ENCODE data around the gene ARHGEF33. TPM values are rescaled to one million over a fixed set of nuclear protein-coding genes. Genes with fewer than 3 reads are reported as not detected.

ARHGEF33 gene
- total RNA-seq, 1 experiment from 2014 or later, result not detected

DNA sequence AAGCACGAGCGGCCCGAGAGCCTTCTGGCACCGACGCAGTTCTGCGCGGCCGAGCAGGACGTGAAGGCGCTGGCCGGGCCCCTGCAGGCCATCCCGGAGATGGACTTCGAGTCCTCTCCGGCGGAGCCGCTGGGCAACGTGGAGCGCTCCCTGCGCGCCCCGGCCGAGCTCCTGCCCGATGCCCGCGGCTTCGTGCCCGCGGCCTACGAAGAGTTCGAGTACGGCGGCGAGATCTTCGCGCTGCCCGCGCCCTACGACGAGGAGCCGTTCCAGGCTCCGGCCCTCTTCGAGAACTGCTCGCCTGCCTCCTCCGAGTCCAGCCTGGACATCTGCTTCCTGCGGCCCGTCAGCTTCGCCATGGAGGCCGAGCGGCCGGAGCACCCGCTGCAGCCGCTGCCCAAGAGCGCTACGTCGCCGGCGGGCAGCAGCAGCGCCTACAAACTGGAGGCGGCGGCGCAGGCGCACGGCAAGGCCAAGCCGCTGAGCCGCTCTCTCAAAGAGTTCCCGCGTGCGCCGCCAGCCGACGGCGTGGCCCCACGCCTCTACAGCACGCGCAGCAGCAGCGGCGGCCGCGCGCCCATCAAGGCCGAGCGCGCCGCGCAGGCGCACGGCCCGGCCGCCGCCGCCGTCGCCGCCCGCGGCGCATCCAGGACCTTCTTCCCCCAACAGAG is 70.4 kb downstream of the ARHGEF33 start:
- no peak for DNase-seq (ENCODE audit: low read depth)

- no peak for DNase-seq (ENCODE audit: low read depth)
These were observed 71.1 kb downstream of the ARHGEF33 start for GRCh38 chr2:38960609-38961320.

- no peak for DNase-seq (ENCODE audit: low read depth)
These were observed 76.3 kb downstream of the ARHGEF33 start for GRCh38 chr2:38966006-38966405.

GRCh38 chr2:38966678-38967077 is 77.0 kb downstream of the ARHGEF33 start:
- no peak for DNase-seq (ENCODE audit: low read depth)

DNA sequence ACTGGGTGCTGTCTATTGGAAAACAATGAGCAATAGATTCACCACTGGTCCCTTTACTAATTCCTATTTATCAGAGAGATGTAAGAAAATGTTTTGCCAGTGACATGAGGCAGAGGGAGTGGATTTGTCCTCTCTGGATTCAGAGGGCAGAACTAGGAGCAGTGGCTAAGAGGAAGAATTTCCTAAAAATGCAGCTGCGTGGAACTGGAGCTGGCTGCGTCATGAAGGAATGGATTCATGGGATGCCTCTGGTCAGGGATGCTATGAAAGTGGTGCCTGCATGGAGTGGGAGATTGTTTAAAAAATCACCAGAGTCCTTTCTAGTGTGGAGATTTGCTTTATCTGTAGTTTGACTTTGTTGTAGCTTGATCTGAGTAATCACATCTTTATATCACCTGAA is 78.3 kb downstream of the ARHGEF33 start:
- DNase-seq (ENCODE audit: low read depth), result no peak

DNA sequence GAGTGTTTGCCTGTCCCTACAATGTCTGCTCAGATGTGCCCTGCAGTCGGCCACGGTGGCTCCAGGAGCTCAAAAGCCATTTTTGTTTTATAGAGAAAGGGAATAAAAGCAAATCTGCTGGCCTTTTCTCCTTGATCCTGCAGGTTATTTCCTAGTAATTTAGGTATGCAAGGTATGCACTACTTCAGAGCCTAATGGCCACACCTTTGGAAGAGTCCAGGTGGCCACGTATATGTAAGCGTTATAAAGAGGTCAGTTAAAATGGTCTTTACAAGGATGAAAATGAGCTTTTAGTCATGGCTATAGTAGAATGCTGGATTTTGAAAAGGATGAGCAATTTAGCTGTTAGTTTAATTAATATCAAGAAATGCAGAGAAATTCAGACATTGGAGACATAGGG is 81.7 kb downstream of the ARHGEF33 start:
- no peak for DNase-seq (ENCODE audit: low read depth)

DNA sequence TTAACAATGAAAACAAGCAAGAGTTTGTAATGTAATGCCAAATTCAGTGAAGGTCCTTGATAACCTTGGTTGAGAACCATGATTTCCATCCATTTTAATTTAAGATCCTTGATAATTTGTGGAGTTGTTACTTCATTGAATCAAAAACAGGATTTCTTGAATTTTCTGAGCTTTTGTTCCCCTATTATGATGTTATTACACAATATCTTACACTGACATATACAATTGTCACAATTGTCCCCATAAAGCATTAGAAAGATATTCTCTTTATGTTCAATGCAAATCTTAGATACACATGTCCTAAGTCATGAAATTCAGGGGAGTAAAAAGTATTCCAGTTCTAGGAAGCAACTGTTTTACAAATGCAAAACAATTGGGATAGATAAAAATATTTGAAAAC is 83.6 kb downstream of the ARHGEF33 start:
- DNase-seq (ENCODE audit: low read depth), result no peak

DNA sequence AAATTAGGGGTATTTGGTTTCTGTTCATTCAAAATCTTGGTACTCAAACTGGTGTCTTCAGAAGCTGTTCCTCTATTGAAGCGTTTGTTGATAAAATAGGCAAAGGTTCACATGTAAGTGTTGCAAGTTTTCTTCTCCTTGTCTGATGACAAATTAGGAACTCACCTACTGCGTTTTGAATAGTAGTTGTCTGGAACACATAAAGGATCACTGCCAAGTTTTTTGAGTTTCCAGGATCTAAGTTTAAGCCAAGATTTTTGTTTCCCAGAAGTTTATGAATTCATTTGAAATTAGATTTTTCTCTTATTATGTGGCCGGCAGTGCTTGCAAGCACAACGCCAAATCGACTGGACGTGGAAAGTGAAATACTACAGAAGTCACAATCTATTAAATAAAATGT is 85.4 kb downstream of the ARHGEF33 start:
- DNase-seq (ENCODE audit: low read depth), result no peak

- no peak for DNase-seq (ENCODE audit: low read depth)
These were observed 87.4 kb downstream of the ARHGEF33 start for GRCh38 chr2:38977047-38977446.

GRCh38 chr2:38978296-38978903 is 88.7 kb downstream of the ARHGEF33 start:
- no peak for DNase-seq (ENCODE audit: low read depth)

- no peak for DNase-seq (ENCODE audit: low read depth)
These were observed 89.2 kb downstream of the ARHGEF33 start for GRCh38 chr2:38978908-38979307.

DNA sequence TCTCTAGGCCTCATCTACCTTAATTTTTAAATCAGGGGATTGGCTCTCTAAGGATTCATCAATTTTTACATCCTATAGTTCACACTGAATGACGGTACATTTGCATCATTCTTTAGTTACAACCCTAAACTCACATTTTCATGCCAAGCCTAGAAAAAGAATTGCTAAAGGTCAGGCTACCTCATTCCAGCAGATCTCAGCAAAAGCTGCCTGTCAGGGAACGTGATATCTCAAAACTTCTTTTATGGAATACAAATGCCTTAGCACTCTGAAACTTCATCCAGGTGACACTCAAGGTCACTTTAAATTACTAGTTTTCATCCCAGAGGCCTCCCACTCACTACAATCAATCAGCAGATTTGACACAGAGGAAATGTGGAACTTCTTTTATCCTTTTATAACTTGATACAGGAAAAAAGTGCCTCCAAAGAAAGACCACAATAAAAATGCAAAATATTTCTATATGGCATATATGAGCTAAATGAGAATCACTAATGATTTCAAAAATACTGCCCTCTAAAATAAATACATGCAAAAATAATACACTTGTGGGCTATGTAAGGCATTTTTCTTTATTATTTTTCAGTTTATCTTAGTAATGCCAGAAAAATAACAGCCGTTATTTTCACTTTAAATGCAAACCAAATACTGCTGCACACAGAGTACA is 91.5 kb downstream of the ARHGEF33 start:
- DNase-seq (ENCODE audit: low read depth), result no peak

- no peak for DNase-seq (ENCODE audit: low read depth)
These were observed 92.1 kb downstream of the ARHGEF33 start for GRCh38 chr2:38981670-38982357.

DNA sequence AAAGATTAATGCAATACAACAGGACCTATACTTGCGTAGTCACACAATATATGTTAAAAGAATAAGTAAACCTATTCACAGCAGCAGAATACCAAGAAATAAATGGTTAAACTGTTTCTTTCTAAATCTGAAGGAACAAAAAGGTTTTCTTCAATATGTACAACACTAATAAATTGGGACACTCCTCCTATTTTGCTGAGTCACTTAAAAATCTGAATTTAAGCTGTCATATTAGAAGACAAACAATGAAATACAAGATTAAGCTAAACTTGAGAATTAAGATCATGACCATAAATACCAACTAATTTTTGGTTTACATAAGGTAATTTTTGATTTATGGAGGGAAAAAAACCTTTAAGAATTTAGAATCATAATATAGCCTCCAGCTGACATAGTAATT is 92.8 kb downstream of the ARHGEF33 start:
- DNase-seq (ENCODE audit: low read depth), result no peak

GRCh38 chr2:38988716-38989115 is 99.0 kb downstream of the ARHGEF33 start:
- DNase-seq (ENCODE audit: low read depth), result no peak

DNA sequence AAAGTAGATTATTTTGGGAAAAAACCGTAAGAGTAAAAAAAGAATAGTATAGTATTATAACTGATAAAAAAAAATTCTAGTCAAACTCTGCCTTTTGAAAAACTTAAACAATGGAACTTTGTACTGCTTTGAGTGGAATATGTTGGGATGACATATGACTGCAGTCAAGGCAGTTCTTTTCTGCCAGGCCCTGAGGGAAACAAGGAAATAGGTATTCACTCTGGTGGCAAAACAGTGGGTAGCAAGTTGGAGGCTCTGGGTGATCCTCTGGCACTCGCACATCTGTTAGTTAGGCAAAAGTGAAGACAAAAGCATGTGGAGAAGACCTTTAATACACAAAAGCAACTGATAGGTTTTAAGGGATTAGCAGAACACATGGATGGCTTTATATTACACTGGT is 102.2 kb downstream of the ARHGEF33 start:
- no peak for DNase-seq (ENCODE audit: low read depth)

- DNase-seq (ENCODE audit: low read depth), result peak; percentile 62
These were observed 108.1 kb downstream of the ARHGEF33 start for GRCh38 chr2:38997781-38998180.

DNA sequence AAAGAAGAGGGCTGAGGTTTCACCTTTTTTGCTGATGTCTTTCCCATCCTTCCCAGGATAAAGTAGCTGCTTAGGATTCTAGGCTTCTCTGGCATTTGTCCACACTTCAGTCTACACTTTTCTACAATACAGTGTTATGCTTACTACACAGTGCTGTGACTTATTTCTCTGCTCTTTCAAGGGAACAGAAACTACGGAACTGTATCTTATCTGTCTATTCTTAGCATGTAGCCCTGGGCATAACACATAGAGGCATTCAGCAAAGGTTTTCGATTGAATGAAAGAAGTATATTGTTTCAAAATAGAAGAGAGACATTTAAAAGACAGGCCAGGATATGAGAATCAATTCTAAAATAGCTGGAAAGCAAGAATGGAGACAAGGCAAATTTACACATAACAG is 110.9 kb downstream of the ARHGEF33 start:
- DNase-seq (ENCODE audit: low read depth), result no peak

DNA sequence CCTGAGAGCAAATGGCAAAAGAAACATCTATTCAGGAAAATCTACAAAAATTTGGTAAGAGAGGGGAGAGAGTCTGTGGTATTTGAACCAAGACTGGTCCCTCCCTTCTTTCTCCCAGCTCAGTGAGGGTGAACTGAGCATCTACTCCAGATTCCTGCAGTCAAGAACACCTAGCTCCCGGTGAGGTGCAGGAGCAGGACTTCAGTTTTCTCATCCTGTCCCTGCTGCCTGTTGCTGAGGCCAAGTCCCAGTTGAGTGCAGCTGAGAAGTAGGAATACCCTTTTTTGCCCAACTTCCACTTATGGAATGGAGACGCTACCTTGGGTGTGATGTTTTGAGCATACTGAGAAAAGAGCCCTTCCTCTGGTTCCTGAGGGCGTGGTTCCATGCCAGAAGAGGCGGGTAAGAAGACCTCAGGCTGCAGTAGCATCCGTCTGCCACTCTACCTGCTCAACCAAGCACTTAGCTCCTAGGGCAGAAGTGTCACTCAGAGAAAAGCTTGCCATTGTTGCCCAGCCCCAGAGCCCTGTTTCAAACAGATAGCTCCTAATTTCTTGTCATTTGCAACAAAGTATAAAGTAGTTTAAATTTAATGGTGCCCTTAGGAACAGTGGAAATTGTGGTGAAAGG is 118.3 kb downstream of the ARHGEF33 start:
- DNase-seq (ENCODE audit: low read depth), result no peak

GRCh38 chr2:39008665-39009064 is 119.0 kb downstream of the ARHGEF33 start:
- no peak for DNase-seq (ENCODE audit: low read depth)

DNA sequence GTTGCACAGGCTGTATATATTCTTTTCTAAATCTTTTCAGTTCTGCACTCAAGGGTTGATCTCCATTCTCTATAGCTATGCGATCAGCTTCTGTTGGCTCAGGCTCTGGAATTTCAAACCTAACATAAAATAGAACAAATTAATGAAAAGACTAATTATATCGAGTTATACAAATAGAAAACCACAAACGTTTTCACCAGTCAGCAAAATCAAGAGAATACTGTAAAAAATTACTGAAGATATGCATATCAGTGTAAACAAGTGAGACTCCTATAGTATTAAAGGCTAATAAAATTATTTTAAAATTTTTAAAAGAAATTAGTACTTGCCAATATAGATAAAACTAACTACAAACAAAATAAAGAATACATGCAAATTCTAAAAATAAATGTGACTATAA is 124.2 kb downstream of the ARHGEF33 start:
- DNase-seq (ENCODE audit: low read depth), result no peak

DNA sequence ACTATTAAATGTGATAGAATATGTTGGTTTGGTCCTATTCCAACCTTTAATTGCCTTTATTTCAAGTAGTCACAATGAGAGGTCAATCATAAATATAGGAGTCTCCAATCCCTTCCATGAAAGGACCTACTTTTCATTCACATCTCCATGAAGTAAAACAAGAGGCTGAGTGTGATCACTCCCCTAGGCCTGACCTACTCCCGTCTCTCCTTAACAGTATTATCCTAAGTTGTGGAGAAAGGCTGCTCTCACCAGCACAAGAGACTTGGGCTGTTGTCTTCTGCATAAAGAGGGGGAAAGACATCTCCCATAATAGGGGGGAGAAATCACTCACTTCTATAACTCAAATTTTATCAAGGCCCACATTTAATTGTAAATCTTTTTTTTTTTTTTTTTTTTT is 125.7 kb downstream of the ARHGEF33 start:
- DNase-seq (ENCODE audit: low read depth), result no peak

All from Daoy (cell line).